CD4-positive, alpha-beta T cell treated with Interleukin-10 for 1 hour (primary cell): ENCODE measurements around the gene ARHGAP26.

Experiments used
- DNase-seq: peaks from one replicate; pipeline ENCODE4 v3.0.0-alpha.2; 2020

Gene ARHGAP26

DNA sequence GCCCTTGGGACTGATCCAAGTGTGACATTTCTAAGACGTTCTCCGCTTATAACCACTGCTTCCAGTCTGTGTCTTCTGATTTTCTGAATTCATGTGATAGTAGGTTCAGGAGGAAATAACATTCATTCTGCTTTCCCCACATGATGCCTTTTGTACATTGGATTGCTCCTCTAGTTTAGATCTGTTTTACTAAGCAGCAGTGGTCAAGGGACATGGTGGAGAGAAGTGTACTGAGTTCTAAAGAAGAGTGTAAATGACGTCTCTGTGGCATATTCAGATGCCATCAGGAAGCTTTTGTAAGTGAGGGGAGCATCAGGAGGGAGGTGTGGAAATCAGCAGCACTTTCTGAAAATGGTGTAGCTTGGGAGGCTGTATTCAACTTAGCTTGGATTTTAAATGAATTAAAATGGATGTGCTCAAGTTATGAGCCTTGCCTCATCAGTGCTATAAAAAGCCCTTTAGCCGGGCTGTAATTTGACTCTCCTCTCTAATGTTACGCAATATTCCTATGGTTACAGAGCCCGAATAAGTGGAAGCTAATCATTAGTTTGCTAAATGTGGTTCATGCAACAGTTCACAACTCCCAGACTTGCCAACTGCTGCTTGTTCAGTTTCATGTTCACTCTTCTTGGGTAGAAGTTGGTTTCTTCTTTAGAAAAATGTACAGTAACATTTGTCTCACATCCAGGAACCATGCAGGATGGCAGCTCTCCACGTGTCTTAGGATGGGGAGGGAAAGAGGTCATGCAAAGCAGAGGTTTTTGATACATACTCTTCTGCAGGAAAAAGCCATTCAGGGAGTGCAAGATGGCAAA is 281.3 kb downstream of the ARHGAP26 start:
- DNase-seq = no peak

DNA sequence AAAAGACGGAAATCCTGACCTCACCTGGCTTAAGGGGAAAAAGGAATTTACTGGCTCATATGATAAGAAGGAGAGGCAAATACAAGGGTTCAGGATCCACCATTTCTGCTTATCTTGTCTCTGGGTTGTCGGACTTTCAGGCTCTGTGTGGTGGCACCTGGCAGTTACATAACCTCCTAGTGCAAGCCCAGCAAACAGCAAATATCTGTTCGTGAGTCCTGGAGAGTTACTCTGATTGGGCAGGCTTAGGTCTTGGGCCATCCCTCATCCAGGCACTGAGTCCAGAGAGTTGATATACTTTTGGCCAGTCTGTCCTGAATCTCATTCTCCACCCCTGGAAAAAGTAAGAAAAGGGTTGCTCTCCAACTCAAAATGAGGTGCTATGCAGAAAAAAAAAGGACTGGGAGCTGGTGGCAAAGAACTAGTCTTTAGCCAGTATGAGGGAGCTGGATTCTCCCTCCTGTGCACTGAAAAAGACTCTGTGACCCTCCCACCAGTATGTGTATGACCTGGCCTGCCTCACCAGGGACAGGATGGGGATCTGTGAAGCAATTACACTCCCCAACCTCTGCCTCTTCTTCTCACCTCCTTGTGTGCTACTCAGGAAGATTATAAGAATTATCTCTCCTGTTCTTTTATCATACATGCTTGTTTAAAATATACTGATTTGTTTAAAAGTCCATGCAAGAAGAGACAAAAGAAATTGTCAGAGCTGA is 282.9 kb downstream of the ARHGAP26 start:
- DNase-seq = no peak

DNA sequence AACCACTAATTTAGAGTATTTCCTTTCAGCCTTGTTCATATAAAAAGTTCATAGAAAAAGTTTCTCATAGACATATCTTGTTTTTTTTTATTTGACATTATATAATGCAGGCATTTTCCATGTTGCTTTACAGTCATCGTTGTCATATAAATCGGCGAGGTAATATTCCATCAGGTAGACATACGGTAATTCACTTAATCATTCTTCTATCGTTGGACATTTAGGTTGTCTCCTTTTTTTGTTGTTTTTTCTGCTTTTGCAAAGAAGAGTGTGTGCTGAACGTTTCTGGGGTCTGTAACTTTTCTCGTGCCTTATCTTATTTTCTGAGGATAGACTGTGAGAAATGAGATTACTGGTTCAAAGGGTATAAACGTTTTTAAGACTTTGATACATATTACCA is 283.6 kb downstream of the ARHGAP26 start:
- DNase-seq = no peak

DNA sequence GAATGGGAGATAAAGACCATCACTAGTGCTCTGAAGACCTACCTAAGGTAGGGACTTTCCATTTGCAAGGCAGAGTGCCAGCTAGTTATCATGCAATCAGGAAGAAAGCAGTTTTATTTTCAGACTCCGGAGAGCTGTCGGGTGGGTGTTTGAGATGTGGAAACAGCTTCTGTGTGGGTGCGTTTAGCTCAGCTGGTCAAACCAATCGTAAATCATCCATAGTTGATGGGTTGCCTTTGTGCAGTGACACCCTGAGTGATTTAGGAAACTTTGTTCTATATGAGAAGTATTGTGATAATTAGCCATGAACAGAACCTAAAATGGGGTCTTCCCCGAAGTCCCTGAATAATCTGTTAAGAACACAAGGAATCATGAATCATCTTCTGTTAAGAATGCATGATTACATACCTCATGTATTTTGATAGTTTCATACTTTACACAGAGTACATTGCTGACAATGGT is 284.3 kb downstream of the ARHGAP26 start:
- peak; percentile 22 for DNase-seq

DNA sequence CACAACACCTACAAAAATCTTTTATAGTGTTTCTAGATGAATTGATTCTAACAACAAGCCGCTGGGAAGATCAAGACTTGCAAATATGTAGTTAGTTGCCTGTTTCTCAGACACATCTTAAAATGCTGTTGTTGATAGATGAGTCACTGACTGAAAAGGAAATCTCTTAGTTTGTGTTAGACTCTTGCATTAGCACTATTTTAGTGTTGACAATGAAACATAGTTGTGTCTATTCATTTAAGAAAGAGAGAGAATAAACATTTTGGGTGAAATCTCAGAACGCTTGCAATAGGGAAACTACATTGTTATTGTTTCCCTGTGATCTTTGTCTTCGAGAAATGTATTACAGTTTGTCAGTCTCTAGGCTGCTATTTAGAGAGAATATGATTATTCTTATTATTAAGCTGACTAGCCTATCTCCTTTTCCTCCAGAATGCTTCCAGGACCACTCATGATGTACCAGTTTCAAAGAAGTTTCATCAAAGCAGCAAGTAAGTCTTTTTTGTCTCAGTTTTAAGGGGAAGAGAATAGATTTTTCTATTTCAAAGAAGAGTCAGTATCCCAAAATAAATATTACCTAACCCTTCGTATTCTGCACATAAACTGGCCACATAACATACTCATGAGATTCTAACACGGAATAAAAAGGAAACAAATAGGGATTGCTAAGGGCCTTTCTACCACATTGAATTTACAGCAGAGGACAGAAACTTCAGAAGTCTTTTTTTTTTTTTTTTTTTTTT is 285.6 kb downstream of the ARHGAP26 start:
- no peak for DNase-seq

DNA sequence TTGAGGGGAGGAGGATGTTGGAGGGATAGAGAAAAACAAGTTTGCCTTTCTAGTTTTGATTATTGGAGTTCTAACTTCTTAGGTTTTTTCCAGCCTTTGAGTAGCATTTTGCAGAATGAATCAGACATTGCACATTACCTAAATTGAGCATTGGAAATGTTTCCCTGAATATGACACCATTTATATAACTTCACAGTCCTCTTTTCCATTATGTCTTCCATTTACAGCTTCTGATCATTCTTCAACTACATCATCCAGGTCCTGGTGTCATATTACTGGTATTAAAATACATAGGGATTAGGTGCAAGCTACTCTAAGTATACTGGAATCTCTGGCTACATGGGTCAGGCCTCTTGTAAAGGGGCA is 286.1 kb downstream of the ARHGAP26 start:
- no peak for DNase-seq

DNA sequence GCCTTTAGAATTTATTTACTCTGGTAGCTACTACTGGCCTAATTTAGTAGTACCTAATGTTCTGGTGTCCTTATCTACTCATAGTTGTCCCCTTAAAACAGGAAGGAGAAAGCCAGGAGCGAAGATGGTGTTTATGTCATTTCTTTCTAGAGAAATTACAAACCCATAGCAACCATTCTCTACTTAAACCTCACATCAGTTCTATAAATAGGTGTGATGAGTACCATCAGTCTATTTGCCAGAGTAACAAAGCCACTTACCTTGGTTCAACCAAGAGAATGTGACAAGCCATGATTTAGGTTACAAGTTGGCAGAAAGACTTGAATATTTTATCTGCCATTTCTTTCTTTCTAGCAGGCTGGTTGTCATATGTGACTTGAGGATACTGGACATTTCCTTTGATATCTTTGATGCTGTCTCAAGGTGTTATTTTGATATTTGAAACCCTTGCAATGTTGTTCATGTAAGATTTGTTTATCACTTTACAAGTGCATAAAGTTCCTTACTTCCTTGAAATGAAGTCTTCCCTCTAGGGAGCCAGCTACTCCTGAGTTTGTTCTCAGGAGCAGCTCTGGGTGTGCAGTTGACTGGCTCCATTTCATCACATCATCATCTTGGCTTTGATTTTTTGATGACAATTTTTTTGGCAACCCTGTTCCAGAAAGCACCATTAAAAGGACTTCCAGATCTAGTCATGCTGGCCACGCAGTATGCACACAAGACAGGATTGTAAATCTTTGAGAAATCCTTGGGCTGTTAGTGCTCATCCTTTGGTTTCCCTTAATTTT is 286.8 kb downstream of the ARHGAP26 start:
- no peak for DNase-seq

DNA sequence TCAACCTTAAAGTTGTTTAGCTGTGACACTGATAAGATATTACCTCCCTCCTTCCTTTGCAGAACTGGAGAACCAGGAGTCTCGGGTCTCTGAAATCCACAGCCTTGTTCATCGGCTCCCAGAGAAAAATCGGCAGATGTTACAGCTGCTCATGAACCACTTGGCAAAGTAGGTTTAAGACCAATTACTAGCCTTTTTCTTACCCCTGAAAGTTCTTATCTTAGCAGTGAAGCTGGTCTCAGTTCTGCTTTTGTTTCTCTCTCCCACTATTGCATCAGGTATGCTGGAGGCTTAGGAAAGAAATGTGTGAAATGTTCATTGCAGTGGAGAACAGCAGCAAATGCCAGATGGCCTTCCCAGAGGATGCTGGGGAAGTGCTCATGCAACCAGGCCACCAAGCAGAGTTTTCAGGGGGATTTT is 287.4 kb downstream of the ARHGAP26 start:
- DNase-seq = no peak

DNA sequence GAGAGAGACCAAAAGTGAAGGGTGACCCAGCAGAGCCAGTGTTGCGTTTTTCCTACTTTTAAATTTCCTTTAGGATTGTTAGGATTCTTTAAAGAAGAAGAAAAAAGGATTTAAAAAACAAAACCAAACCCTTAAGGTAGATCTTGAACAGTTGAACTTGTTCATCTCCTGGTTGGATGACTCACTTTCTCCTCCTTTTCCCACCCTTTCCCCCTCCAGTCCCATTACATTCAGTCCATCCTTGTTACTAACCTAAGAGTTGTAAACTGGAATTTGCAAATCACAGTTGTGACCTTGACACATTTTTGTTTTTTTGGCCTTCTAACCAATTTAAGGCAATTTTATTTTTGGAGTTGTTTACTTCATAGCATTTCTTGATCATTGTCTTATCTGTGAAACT is 289.2 kb downstream of the ARHGAP26 start:
- no peak for DNase-seq

DNA sequence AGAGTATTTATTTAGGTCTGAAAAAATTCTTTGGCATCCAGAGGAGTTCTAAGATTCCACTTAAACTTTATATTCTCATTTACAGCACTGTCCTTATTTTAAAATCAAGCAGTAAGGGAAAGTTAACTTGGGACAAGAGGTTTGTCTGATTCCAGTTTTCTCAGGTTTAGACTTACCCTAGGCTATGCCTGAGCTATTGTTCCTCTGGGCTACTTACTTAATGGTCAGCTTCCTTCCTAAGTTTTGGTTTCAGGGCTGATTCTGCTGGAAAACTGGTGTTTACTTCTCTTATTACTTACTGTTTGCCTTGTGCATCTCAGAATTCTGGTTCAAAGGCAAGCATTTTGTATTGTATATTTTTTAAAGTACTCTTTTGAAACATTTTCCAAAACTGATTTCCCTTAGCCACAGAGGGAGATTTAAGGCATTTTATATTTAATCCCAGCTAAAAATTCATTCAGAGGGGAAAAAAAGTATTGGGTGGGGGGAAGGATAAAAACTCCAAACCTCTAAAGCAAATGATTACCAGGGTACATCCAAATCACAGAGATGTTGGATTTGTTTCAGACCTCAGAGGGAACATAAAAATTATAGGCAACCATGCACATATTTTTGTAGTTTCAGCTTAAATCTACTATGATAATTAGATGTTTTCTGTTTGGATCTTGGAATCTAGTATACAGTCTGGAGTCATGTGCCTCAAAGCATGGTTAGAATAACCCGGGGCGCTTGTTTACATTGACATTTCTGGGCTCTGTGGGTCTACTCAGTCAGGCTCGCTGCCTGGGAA is 290.0 kb downstream of the ARHGAP26 start:
- no peak for DNase-seq

DNA sequence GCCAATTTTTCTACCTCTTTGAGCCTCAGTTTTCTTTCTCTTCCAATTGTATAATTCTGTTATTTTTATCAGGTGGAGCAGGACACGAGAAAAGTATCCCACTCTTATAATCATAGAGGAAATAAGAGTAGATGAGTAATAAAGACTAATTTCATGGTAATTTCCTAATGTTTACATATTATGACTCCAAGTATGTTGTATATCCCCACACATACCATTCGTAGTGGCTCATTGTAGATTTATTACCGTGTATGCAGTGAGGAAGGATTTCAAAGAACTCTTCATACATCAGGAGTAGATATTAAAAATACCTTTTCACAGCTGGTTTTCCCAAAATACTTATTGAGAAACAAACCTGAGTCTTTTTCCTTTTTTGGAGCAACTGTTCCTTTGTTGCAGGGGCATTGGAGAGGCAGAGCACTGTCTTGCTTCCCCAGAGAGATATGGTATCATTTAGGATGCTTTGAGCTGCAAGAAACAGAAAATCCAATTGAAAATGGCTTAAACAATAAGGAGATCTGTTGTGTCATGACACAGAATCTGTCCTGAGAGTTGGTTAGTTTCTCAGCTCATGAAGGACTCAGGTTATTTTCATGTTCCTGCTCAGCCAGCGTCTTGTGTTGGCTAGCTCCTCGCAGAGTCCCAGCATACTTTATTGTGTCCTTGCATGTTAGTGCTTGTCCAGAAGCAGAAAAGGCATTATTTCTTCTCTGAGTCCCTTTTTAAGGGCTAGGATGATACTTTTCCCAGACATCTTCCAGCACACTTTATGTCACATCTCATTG is 291.2 kb downstream of the ARHGAP26 start:
- DNase-seq = no peak

DNA sequence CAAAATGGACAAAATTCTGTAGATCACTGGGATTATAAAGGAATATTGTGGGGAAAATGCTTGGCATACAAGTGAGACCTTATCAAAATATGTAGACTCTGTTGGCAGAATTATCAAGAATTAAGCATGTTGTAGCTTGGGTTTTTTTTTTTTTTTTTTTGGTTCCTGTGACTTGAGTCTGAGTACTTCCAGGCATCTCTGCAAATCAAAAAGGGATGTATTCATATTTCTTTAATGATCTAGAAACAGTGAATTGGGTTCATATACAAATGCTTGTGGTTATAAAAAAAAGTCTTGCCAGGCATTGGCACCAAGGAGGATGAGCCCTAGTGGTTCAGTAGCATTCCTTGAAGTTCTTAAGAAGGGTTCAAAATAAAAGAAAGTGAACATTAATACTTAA is 292.2 kb downstream of the ARHGAP26 start:
- no peak for DNase-seq

DNA sequence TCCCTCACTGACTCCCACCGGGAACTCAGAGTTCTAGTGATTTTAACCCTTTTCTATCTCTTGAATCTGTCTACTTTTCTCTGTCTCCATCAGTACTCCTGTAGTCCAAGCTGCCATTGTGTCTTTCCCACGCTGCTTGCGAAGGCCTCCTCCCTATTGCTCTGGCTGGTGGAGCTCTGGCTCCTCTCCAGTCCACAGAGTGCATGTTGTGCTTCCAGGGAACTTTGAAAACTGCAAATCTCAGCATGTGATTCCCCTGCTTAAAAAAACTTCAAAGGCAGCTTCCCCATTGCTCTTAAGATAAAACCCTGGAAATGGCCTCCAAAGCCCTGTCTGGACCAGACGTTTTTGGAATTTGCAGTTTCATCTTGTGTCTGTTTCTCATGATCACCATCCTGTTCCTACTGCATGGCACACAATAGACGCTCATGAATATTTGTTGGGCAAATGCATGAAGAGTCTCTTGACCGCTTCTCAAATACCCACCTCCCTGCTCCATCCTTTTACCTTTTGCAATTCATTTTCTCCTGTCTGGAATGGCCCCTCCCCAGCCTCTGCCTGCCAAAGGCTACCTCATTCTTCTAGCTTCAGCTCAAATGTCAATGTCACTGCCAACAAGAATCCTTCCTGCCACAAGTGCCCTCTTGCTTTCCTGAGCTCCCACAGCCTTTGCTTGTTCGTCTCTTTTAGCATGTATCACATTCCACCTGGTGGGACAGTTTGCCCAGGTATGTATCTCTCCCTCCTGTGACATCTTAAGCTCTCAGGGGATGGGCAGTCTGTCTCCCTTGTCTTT is 293.2 kb downstream of the ARHGAP26 start:
- DNase-seq = no peak

DNA sequence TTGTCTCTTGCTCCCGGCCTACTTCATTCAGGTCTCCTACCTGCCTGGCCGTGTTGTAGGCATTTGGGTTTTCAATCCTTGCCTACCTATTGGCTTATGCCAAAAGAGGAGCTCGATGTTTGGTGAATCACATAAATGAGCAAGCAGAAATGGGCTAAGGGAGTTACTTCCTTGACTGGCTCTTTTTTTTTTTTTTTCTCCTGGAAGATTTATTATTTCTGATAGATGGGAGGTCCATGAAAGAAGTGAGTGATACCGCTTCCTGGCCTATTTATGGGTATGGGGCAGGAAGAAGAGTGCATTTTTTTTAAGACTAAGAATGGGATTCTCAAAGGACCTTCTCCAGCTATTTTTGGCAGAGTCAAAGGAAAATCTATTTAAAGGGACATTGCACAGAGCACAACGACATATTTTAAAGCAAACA is 294.1 kb downstream of the ARHGAP26 start:
- DNase-seq = no peak

DNA sequence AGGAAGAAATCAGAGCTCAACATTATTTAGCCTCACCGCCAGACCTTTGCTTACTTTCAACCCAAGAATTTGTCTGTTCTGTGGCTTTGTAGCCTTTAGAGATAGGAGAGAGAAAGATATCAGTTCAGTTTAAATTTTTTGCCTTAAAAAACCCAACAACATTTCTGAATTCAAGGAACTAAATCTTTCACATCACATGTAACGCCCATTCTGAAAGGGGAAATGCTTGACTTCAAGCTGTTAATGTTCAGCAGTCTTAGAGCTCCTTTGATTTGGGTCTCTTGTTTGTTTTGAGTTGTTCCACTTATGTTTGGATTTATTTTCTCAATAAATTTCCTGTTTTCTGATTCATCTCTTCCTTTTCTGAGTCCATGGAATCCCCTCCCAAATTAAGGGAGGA is 294.5 kb downstream of the ARHGAP26 start:
- no peak for DNase-seq

DNA sequence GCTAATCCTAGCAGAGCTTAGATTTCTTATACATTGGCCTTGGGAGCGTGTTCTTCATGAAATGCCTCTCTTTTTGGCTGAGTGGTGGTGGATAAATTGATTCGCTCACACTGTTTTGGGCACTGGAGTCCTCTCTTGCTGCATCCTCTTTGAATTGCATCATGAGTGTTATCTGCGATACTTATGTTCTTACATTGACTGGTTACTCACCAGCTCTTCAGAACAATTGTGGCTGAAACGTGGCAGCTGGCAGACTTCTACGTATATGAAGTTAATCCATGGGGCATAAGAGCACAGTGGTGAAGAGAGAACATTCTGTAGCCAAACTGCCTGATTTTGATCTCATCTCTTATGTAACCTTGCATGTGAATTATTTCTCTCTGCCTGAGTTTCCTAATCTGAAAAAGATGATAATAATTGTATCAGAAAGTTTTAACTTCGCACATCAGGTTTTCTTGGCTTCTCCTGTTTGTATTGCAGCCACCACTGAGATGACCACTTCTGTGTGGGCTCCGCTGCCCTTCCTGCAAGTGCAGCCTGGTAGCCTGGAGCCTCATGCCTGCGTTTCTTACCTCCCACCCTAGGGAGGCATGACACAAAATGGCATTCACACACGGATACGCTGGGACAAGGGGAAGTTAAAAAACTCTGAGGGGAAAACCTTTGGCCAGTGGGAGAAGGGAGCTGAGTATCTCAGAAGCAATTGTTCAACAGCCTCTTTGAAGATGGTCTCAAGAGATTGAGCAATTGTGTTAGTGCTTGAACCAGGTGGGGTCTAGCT is 295.2 kb downstream of the ARHGAP26 start:
- DNase-seq = no peak

DNA sequence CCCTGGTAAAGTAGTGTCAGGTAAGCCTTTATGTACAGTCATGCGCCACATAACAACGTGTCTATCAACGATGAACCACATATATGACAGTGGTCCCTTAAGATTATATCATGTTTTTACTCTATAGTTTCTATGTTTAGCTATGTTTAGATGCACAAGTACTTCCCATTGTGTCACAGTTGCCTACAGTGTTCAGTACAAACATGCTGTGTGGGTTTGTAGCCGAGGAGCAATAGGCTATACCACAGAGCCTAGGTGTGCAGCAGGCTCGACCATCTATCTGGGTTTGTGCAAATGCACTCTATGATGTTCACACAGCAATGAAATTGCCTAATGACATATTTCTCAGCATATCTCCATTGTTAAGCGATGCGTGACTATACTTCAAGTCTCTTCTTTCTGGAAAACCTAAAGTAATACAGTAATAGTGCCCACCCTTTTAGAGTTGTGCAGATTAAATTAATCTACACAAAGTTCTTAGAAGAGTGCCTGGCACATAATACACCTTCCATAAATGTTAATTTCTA is 295.9 kb downstream of the ARHGAP26 start:
- no peak for DNase-seq

DNA sequence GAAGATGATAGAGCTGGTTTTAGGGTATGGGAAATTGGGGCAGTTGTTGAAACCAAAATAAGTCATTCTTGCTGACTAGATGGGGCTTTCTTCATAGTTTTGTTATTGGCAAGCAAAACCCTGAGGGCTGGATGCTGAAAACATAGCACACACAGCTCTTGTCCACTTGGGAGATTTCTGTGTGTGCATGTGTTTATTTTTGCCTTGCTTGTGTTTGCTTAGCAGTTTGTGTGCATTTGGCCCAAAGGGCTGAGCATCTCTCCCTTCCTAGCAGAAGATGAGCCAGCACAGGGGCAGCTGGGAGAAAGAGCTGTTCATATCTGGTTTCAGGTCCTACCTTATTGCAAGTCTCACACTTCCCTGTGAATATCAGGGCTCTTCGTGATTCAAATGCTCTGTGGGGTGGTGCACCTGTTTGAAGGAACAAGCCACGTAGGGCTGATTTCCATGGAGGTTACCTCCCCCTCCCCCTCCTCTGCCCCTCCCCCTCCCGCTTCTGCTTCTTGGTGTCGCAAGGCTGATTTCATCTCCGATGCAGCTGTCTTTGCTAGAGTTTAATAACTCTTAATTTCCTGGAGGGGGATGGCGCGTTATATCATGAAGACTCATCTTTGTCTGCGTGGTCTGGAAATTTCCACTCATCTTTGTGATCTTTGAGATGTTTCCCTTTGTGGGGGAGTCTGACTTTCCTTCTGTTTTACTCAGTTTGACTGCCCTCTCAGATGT is 296.5 kb downstream of the ARHGAP26 start:
- no peak for DNase-seq
